Common myeloid progenitor, CD34-positive (primary cell): ENCODE measurements around the gene CUX1.

Experiments used
- CTCF ChIA-PET: fragments of 350-600 bp; sonication (Branson Sonifier 250); formaldehyde crosslinking; loops from one replicate; lab custom pipeline; 2021; ENCODE audit warnings: antibody characterized with exemption; lab: Charles Lee
- POLR2A ChIA-PET: fragments of 350-600 bp; sonication (Branson Sonifier 250); formaldehyde crosslinking; loops from one replicate; lab custom pipeline; 2021; ENCODE audit warnings: antibody characterized with exemption; lab: Charles Lee
- DNase-seq, 3 donors: peaks; one replicate each; pipeline versions ENCODE4 v3.0.0 to v3.0.0-alpha.2; 2013
- H3K27ac ChIP-seq, 2 experiments: 1 replicate in 1 of 2; 2 replicates in 1 of 2; pipeline ENCODE4 v1.7.0; 2013; ENCODE audit warnings: inconsistent platforms in 2 of 2, low read length in 2 of 2, mild to moderate bottlenecking in 2 of 2, low read depth in 1 of 2, moderate library complexity in 1 of 2; ENCODE audit not compliant: severe bottlenecking in 2 of 2, insufficient read depth in 1 of 2, poor library complexity in 1 of 2
- H3K27me3 ChIP-seq, 5 experiments: replicated peaks in 2 of 5; 1 replicate in 3 of 5; 2 replicates in 2 of 5; pipeline versions ENCODE4 v1.6.1 to v1.7.0; 2013; ENCODE audit warnings: low read length in 4 of 5, mild to moderate bottlenecking in 2 of 5, moderate library complexity in 2 of 5, inconsistent platforms in 1 of 5; ENCODE audit not compliant: insufficient read depth in 5 of 5, control insufficient read depth in 4 of 5
- H3K36me3 ChIP-seq, 4 experiments: 1 replicate in 2 of 4; 2 replicates in 2 of 4; pipeline versions ENCODE4 v1.6.1 to v1.7.0; 2013; ENCODE audit warnings: low read length in 3 of 4, control low read depth in 1 of 4, mild to moderate bottlenecking in 1 of 4; ENCODE audit not compliant: control insufficient read depth in 4 of 4, insufficient read depth in 4 of 4
- H3K4me1 ChIP-seq, 4 experiments: 1 replicate in 3 of 4; 2 replicates in 1 of 4; pipeline versions ENCODE4 v1.6.1 to v1.7.1; 2013; ENCODE audit warnings: low read length in 3 of 4, mild to moderate bottlenecking in 3 of 4, control low read depth in 1 of 4, inconsistent platforms in 1 of 4, moderate library complexity in 1 of 4; ENCODE audit not compliant: control insufficient read depth in 4 of 4, insufficient read depth in 4 of 4; ENCODE audit errors: control extremely low read depth in 1 of 4
- H3K4me3 ChIP-seq, 7 experiments: 1 replicate in 4 of 7; 2 replicates in 3 of 7; pipeline versions ENCODE4 v1.5.1 to v1.7.0; 2013; ENCODE audit warnings: mild to moderate bottlenecking in 7 of 7, low read length in 6 of 7, moderate library complexity in 6 of 7, inconsistent platforms in 2 of 7, low read depth in 2 of 7, control low read depth in 1 of 7; ENCODE audit not compliant: insufficient read depth in 4 of 7, control insufficient read depth in 1 of 7; ENCODE audit errors: extremely low read depth in 1 of 7
- H3K9me3 ChIP-seq, 5 experiments: 1 replicate in 4 of 5; 2 replicates in 1 of 5; pipeline versions ENCODE4 v1.6.1 to v1.7.1; 2013; ENCODE audit warnings: low read length in 4 of 5, mild to moderate bottlenecking in 2 of 5, inconsistent platforms in 1 of 5, low read depth in 1 of 5, moderate library complexity in 1 of 5; ENCODE audit not compliant: control insufficient read depth in 4 of 5, insufficient read depth in 2 of 5; ENCODE audit errors: control extremely low read depth in 1 of 5
- WGBS: methylation state at CpG from one replicate; pipeline ENCODE4 v1.1.5; 2013; ENCODE audit not compliant: insufficient coverage; 5-methylcytosine and 5-hydroxymethylcytosine counted together

Gene CUX1

DNA sequence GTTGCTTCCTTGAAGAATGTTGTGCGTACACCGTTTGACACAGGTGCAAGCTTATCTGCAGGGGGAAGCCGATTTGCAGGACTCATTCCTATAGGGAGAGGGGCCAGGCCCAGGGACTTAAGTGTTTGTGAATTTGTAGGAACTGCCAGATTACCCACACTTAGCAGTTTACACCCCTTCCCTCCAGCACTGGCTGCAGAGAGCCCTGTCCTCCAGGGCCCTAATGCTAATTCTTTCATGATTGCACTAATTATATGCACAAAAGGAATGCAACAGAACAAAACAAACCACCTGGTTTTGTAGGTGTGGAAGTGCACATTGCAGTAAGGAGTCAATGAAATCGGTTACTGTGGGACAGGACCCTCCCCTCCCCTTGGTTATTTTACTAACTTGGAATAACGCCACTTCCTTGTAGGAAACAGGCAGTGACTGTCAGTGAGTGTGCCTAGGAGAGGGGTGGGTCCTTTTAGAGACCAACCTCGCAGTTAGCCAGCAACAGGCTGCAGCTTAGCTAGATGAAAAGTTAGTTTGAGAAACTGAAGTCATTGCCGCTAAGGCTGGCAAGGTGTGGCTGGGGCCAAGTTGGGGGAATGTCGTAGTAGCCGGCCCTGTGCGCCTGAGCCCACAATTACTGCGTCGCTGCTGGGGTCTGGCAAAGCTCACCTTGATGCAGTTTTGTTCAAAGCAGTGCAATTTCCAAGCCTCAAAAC, 60.6 kb downstream of the CUX1 start:
- Histone ChIP-seq H3K27ac (no peak overlapping the region), H3K4me1 (peaks cover 9 to 58% (median 35%) of the 10 kb centered on the region in 4 experiments), H3K9me3 (no peaks in the 10 kb centered on the region), H3K36me3 (no peaks in the 10 kb centered on the region), H3K27me3 (no peaks in the 10 kb centered on the region), H3K4me3 (no peak overlapping the region)
- ChIA-PET POLR2A (interaction anchor here (0.7 kb wide), 1 partner anchor 284 kb away, joined by 3 read pairs; no protein-coding TSS in a partner anchor), CTCF (interaction anchor here (1.6 kb wide), 2 partner anchors 8 to 12 kb away, joined by 3 to 4 read pairs; no protein-coding TSS in a partner anchor)
- no peak for DNase-seq
- WGBS, result 94% methylated on average over 9 of the region's 12 CpGs

DNA sequence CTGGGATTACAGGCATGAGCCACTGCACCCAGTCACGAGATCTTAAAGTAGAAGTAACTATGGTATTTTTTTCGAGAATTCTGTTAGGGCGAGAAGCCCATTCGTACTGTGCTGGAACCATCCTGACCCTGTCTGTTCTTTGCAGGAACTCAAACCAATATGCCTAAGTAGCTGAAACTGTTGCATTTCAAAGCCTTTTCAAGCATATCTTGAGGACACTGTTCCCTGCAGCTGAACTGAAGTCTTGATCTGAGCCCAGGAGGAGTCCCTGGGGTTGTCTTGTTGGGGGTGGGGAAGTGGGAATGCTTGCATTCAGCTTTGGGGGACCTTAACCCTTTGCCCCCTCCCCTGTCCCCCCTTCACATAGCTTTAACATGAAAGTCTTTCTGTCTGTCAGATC, 61.5 kb downstream of the CUX1 start:
- CTCF ChIA-PET, result interaction anchor here (1.4 to 1.6 kb wide), 4 partner anchors 9 to 22 kb away, joined by 3 to 5 read pairs (median 4); no protein-coding TSS in a partner anchor
- 93% methylated on average over 4 of the region's 4 CpGs for WGBS
- Histone ChIP-seq H3K4me3 (no peak overlapping the region), H3K36me3 (no peaks in the 10 kb centered on the region), H3K4me1 (peaks cover 9 to 53% (median 36%) of the 10 kb centered on the region in 4 experiments), H3K27me3 (no peaks in the 10 kb centered on the region), H3K27ac (peak overlapping the region in 1 of 2 experiments; percentile 43), H3K9me3 (no peaks in the 10 kb centered on the region)
- POLR2A ChIA-PET, result interaction anchor here (0.5 kb wide), 1 partner anchor 22 kb away, joined by 3 read pairs; no protein-coding TSS in a partner anchor
- no peak for DNase-seq

DNA sequence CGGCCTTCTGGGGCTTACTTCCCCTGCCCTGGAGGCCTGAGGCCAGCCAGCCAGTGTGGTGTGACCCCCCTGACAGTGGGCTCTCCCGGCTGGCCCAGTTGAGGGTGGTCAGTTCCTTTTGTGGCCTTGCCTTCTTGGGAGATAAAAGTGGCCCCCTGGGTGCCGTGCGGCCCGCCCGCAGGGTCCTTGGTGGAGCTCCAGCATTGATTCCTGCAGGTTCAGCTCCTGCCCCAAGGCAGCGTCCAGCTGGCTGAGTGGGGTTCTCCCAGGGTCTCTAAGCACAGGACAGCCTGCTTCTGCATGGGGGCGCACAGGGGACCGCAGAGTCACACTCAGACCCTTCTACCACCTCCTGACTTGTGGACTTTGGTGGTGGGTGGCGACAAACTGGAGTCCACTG, 62.1 kb downstream of the CUX1 start:
- POLR2A ChIA-PET, result no interaction called here
- WGBS, result 90% methylated on average over 7 of the region's 10 CpGs
- H3K9me3 ChIP-seq, result no peaks in the 10 kb centered on the region
- H3K27ac ChIP-seq, result peak overlapping the region in 1 of 2 experiments; percentile 43
- CTCF ChIA-PET, result interaction anchor here (1.4 to 1.6 kb wide), 4 partner anchors 9 to 22 kb away, joined by 3 to 9 read pairs (median 4); no protein-coding TSS in a partner anchor
- no peak for DNase-seq
- no peak overlapping the region for H3K4me3 ChIP-seq
- H3K27me3 ChIP-seq, result no peaks in the 10 kb centered on the region
- peaks cover 9 to 48% (median 36%) of the 10 kb centered on the region in 4 experiments for H3K4me1 ChIP-seq
- no peaks in the 10 kb centered on the region for H3K36me3 ChIP-seq

DNA sequence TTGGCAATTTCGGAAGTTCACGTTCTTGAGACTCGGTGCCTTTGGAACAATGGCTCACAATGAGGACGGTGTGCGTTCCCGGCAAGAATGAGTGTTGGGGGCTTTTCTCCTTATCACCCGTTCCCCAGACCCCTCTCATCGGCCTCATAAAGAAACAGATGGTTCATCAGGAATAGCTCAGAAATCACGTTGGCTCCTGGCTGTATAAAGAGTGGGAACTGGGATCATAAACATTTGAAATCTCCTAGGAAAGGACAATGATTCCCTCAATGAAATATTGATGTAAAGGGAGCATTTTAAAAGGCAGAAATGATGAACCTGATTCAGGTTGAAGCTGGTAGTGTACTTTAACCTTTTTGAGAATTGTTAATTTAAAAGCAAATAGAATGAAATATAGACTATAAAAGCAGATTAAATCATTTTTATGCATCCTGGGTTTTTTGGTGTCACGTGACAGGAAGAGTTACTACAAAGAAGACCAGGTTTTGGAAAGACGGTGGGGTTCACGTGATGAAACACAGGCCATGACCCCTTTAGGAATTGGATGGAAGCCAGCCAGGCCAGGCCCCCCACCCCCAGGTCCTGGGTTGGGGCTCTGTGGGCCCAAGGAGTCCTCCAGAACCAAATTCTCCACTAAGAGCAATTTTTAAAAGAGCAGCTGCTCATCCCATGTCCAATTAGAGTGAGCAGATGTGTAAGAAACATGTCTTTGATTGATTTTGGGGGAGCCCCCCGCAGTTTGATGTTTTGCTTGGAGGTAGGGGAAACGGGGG, 63.0 kb downstream of the CUX1 start:
- CTCF ChIA-PET, result interaction anchor here (0.8 to 1.6 kb wide), 5 partner anchors 22 to 159 kb away, joined by 3 to 9 read pairs (median 4); no protein-coding TSS in a partner anchor
- POLR2A ChIA-PET, result no interaction called here
- peaks cover 9 to 54% (median 44%) of the 10 kb centered on the region in 4 experiments for H3K4me1 ChIP-seq
- no peak for DNase-seq
- H3K9me3 ChIP-seq, result no peaks in the 10 kb centered on the region
- peak overlapping the region in 1 of 2 experiments; percentile 52 for H3K27ac ChIP-seq
- H3K36me3 ChIP-seq, result no peaks in the 10 kb centered on the region
- H3K4me3 ChIP-seq, result peak overlapping the region in 1 of 7 experiments; percentile 31
- H3K27me3 ChIP-seq, result no peaks in the 10 kb centered on the region
- 57% methylated on average over 10 of the region's 14 CpGs for WGBS

DNA sequence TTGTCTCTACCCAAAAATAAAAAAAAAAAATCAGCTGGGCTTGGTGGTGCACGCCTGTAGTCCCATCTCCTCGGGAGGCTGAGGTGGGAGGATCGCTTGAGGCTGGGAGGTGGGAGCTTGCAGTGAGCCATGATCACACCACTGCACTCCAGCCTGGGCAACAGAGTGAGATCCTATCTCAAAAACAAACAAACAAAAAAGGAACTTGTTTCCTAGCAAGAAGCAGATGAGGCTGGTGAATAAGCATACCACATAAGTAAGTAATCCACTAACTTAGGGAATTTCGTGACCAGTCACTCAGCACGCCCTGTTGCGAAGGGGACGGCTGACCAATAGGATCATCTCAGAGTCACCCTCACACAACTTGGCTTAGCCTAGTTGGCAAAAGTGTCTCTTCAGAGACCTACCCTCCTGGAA, 64.6 kb downstream of the CUX1 start:
- CTCF ChIA-PET, result interaction anchor here (1.1 to 1.5 kb wide), 2 partner anchors 12 to 24 kb away, joined by 3 to 5 read pairs; no protein-coding TSS in a partner anchor
- Histone ChIP-seq H3K27ac (peak overlapping the region in 1 of 2 experiments; percentile 64), H3K9me3 (no peaks in the 10 kb centered on the region), H3K4me3 (no peak overlapping the region), H3K36me3 (no peaks in the 10 kb centered on the region), H3K27me3 (no peaks in the 10 kb centered on the region), H3K4me1 (peaks cover 9 to 61% (median 48%) of the 10 kb centered on the region in 4 experiments)
- DNase-seq, result peak in 2 of 3 donors; percentile 34 to 41
- WGBS, result 95% methylated on average over 4 of the region's 7 CpGs
- POLR2A ChIA-PET, result interaction anchor here (1.8 kb wide), 1 partner anchor 25 kb away, joined by 6 read pairs; no protein-coding TSS in a partner anchor

DNA sequence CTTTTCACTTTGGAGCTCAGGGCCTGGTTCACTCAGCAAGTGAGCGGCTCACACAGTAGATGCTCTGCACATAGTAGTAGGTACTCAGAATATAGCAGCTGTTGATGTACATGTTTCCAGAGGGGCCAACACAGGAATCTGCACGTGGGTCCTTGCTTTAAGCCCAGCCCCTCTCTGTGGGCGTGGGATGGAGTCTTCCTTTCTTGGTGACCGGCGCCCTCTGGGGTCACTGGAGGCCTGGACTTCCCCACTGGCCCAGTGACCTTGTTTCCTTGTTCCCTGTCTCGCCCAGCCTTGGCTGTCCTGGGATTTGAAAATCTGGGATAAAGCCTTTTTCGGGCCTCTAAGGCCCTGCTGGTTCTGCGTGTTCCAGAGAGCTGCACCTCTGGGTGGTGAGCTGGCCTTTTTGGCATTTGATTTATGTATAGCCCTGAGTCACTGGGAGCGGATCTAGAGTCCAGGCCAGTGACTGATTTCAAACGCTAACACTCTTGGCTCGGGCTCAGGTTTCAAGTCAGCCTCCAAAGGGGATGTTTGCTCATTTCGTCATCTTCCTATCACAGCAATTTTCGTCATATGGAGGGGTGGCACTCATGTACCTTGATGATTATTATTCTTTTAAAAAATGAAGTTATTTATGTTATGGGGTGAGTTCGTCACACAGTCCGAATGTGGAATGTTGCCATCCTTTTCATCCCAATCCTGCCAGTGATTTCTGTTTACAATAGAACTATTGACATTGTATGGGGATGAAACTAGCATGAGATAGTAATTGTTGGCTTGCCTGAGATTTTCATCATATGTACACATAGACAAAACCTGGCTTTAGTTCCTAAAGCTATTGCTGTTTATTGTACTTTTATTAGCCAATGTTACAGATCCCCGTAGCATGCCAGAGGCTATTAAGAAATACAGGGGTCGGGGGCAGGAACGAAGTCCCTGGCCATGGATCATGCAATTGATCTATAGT, 65.5 kb downstream of the CUX1 start:
- 45% methylated on average over 11 of the region's 18 CpGs for WGBS
- Histone ChIP-seq H3K4me3 (peak overlapping the region in 1 of 7 experiments; percentile 20), H3K27me3 (no peaks in the 10 kb centered on the region), H3K27ac (peak overlapping the region in 1 of 2 experiments; percentile 64), H3K36me3 (no peaks in the 10 kb centered on the region), H3K4me1 (peaks cover 9 to 61% (median 47%) of the 10 kb centered on the region in 4 experiments), H3K9me3 (no peaks in the 10 kb centered on the region)
- POLR2A ChIA-PET, result interaction anchor here (0.5 to 1.8 kb wide), 3 partner anchors 17 to 164 kb away, joined by 3 to 6 read pairs (median 5); no protein-coding TSS in a partner anchor
- CTCF ChIA-PET, result interaction anchor here (1.1 to 1.5 kb wide), 2 partner anchors 13 to 25 kb away, joined by 3 to 5 read pairs; no protein-coding TSS in a partner anchor
- DNase-seq, result peak; percentile 88 to 96 (median 95)
